Prostate gland (tissue), 2 donors: ENCODE measurements around the gene PRDM16.

ENCODE experiments used
- CTCF ChIP-seq, 4 experiments: fragments of 200-600 bp in 2 of 4; fragments of 450-650 bp in 2 of 4; sonication (generic) in 2 of 4; IDR thresholded peaks; 1 replicate in 3 of 4; 2 replicates in 1 of 4; pipeline ENCODE4 v1.5.1; 2016 to 2019; ENCODE audit warnings: antibody characterized with exemption in 4 of 4, mild to moderate bottlenecking in 2 of 4, moderate library complexity in 2 of 4
- POLR2A ChIP-seq: fragments of 450-650 bp; IDR thresholded peaks from one replicate; pipeline ENCODE4 v1.6.1; 2016; ENCODE audit warnings: antibody characterized with exemption, mild to moderate bottlenecking
- POLR2AphosphoS5 ChIP-seq: sonication (generic); formaldehyde crosslinking; IDR thresholded peaks from one replicate; pipeline ENCODE4 v1.6.1; 2017; ENCODE audit warnings: antibody characterized with exemption

DNA sequence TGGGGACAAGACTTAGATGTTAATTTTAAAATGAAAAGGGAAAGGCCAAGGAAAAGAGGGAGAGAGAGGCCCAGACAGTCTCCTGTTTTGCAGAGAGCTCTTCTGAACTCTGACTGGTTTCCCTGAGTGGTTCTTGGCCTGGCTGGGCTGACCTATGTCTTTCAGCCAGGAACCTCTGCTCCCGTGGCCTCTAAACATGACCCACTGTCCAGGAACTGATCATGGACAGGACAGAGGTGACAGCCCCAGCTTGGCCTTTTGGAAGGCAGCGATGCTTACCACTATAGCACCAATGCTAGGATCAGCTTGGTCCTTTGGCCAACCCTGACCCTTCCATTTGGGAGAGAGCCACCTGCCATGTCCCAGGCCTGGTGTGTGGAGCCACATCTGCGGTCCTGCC lies 55.2 kb downstream of the PRDM16 start:
- no peak for TF ChIP-seq CTCF (IDR thresholded peaks at IDR 0.05)
- no peak for TF ChIP-seq POLR2A
- no peak for TF ChIP-seq POLR2AphosphoS5
